Activated CD8-positive, alpha-beta memory T cell treated with anti-CD3 and anti-CD28 coated beads for 48 hours (primary cell): ENCODE measurements around the gene FRMD1.
"Not testable (repeated sequence)": the region's sequence is repeated elsewhere in the genome, so short reads cannot be mapped to it uniquely, and the experiment has no call there.

Experiments used
- DNase-seq, 3 experiments: peaks; one replicate each; pipeline ENCODE4 v3.0.0-alpha.2; 2020; ENCODE audit warnings: low read depth in 2 of 3, low spot score in 2 of 3

FRMD1 gene

GRCh38 chr6:168080393-168081077 lies 1.5 kb upstream of the FRMD1 start:
- DNase-seq = no peak

DNA sequence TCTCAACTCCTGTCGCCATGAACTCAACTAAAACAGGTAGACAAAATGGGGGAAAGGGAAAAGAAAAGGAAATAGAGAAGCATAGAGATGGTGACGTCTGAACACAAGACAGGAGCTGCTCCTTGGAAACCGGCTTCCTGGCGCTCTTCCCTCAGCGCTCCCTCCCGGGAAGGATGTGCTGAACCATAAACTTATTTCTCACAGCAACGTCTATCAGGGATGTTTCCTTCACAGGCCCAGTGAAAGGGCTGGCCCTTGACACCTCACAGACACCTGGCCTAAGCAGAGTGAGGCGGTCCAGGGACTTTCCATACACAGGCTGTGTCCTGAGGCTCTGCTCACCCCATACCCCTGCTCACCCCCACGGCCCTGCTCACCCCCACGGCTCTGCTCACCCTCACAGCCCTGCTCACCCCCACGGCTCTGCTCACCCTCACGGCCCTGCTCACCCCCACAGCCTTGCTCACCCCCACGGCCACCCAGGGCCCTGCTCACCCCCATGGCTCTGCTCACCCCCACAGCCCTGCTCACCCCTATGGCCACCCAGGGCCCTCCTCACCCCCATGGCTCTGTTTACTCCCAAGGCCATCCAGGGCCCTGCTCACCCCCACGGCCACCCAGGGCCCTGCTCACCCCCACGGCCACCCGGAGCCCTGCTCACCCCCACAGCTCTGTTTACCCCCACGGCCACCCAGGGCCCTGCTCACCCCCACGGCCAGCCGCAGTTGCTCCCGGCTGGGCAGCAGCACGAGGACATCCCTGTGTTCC lies 653 bp downstream of the FRMD1 start:
- no peak for DNase-seq

GRCh38 chr6:168077401-168077800 lies 1.6 kb downstream of the FRMD1 start:
- not testable (repeated sequence) for DNase-seq

DNA sequence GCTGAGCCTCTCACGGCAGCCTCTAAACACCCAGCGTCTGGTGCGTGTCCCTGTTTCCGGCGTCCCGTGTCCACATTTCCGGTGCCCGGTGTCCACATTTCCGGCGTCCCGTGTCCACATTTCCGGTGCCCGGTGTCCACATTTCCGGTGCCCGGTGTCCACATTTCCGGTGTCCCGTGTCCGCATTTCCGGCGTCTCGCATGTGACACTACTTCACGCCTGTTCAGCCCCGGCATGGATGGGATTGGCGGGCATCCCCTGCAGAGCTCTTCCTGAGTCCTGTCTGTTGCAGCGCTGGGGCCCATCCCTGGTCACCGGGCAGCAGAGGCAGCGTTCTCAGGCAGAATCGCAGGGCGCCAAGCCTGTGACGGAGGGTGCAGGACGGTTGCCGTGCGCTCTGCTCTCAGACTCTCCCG lies 3.2 kb downstream of the FRMD1 start:
- DNase-seq = no peak

DNA sequence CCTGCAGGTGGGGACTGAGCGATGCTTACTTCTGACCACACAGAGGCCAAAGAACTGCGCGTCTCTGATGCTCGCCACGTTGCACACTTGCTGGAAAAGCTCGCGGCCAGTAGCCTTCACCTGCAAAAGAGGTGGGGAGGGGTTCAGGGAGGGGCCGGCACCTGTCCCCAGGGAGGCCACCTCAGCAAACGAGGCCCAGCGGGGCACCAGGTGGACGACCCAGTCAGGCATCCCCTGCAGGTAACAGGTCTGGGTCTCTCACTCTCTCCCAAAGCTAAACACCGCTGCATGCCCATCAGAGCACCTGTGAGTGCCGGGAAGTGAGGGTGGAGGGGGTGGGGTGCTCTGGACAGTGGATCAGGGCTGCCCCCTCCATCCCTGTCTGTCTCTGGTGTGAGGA lies 3.8 kb downstream of the FRMD1 start:
- DNase-seq = no peak

DNA sequence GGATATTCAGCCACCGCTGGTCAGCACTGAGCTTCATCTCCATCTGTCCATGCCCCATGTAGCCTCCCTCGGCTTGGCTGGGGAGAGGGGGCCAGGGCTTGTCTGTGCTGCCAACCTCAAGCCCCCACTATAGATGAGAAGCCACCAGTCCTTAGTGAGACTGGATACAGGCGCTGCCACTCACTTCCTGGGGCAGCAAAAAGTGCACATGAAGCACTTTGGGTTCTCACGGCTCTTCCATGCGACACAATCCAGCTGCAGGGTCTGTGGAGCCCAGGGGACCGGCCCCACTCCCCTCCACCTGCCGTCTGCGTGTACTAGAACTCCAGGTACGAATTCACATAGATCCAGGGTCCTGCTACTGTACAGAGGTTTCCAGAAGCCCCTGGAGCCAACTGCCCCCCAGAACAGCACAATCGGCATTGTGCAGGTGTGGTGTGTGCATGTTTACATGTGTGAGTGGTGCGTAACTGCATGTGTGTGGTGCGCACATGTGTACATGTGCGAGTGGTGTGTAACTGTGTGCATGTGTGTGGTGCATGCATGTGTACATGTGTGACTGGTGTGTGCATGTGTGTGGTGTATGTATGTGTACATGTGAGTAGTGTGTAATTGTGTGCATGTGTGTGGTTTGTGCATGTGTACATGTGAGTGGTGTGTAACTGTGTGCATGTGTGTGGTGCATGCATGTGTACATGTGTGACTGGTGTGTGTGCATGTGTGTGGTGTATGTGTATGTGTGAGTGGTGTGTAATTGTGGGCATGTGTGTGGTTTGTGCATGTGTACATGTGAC lies 4.9 kb downstream of the FRMD1 start:
- no peak for DNase-seq

- no peak for DNase-seq
Observed at GRCh38 chr6:168072730-168073129, 6.3 kb downstream of the FRMD1 start.

- no peak for DNase-seq
Observed at GRCh38 chr6:168072261-168072660, 6.8 kb downstream of the FRMD1 start.

- no peak for DNase-seq
Observed at GRCh38 chr6:168071620-168072019, 7.4 kb downstream of the FRMD1 start.

DNA sequence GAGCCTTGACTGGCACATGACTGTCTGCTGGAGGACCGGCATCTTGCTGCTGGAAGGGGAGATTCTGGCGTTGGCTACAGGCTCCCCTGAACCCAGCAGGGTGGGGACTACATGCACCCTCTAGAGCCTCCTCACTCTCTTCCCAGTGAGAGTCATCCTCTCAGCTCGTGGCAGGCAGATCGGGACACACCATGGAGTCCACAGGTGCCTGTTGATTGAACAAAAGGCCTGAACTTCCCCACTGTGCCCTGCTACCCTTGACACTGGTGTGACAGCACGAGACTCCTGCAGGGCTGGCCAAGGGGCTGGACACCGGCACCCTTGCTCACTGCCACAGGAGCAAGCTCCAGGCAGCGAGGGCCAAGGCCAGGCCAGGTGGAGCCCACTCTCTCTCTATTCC lies 8.2 kb downstream of the FRMD1 start:
- DNase-seq = no peak

DNA sequence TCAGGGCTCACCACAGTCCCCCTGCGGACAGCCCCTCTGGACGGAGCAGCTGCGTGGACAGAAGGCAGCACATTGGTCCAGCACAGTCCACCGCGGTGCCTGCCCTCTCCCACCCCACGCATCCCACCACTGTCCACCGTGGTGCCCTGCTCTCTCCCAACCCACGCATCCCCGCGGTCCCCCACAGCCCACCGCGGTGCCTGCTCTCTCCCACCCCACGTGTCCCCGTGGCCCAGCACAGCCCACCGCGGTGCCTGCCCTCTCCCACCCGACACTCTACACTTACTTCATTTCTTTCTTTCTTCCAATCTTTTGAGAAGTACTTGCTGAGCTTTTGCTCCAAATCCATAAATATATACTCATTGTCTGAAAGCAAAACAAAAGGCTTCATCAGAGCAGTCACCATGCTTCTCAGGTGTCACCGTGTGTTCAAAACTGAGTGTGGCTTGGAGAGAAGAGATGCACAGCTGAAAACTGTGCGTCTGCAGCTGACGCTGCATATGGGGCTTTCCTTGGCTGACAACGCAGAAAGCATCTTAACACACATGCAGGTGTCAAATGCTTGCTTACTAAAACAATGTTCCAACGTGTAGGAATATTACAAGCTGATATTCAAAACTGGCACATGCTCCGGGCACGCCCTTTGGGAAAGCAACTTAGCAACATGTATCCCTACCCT lies 11.8 kb downstream of the FRMD1 start:
- DNase-seq = no peak

DNA sequence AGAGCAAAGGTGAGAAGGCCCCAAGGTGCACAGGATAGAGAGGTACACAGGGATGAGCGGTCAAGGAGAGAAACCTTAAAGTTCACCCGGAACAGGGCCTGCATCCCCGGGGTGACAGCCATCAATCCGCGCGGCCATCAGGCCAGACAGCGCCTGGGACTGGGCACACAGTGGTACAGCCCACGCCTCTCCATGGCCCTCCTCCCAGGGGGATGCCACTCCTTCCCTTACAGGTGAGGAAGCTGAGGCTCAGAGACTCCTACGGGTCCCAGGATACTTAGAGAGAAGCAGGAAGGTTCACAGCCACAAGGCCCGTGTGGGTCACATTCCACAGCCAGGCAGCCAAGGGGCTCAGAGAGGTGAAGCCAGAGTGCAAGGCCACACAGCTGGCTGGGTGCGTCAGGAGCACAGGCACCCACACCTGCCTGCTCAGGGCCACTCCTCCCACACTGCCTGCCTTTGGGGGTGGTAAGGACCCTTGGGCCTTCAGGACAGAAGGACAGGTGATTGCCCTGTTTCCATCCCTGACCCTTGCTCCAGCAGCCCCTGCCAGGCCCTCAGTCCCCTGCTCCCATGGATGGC lies 14.7 kb downstream of the FRMD1 start:
- DNase-seq = no peak

- DNase-seq = no peak
Observed at GRCh38 chr6:168063431-168063830, 15.6 kb downstream of the FRMD1 start.

DNA sequence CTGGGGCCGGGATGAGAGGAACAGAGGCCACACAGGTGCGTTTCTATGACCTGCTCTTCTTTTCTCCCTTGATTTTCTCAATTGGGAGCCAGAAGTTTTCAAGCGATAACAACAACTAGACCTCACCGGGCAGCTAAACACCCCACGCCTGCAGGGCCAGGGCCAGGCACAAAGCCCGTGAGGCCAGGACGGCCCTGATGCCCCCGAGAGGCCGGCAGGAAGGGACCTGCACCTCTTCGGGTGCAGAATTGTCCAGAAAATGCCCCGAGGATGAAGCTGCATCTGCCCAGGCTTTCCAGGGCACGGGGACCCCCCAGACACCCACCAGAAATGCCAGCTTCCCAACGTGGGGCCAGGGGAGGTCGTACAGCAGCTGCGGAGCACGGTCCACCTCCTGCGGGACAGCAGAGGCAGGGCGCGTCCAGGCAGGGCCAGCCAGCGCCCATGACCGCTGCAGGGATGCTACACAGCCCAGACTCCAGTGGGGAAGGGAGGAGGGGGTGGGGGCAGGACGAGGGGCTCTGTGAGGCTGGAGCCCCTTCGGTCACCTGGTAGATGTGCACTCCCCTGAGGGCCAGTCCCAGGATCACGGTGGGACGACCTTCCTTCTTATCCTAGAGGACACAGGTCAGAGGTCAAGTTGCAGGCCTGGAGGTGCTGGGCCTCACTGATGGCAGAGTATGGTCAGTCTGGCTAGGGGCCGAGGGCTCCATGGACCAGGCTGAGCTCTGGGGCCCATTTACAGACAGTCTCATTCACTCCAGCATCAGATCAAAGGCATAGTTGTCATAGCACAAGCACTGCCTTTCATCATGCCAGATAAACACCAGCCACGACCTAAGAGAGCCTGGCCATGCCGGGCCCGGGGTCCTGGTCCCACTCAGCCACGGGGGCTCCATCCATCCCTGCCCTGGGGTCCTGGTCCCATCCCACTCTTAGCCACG lies 16.4 kb downstream of the FRMD1 start:
- DNase-seq = no peak

DNA sequence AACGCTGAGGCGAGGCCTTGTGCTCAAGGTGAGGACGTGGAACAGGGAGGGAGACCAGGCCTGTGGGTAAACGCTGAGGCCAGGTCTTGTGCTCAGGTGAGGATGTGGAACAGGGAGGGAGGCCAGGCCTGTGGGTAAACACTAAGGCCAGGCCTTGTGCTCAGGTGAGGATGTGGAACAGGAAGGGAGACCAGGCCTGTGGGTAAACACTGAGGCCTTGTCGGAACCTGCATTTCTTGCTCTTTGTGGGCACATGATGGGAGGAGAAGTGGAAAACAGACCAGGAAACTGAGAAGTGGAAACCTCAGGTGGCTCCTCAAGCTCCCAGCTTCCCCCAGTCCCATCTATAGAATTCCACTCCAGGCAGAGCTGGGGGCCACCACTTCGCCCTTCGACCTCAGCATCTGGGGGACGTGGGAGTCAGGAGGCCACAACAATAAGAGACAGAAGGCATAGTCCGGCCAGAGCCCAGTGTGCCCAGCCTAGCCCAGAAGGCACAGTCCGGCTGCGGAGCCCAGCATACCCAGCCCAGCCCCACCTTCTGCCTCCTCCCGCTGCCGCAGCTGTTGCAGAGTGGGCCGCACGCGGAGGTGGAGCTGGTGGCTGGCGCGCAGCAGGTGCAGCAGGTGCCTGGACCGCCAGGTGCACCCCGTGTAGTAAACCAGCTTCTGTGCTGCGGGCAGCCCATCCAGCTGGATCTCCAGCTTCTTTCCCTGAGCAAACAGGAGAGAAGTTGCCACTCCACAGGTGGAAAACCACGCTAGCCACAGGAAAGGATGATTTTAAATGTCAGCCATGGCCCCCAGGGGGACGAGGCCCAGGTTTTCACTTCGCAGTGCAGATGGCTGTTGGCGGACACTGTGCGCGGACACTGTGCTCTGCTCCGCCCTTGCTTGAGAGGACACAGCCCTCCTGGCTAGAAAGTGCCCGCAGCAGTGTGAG lies 17.5 kb downstream of the FRMD1 start:
- DNase-seq = no peak

DNA sequence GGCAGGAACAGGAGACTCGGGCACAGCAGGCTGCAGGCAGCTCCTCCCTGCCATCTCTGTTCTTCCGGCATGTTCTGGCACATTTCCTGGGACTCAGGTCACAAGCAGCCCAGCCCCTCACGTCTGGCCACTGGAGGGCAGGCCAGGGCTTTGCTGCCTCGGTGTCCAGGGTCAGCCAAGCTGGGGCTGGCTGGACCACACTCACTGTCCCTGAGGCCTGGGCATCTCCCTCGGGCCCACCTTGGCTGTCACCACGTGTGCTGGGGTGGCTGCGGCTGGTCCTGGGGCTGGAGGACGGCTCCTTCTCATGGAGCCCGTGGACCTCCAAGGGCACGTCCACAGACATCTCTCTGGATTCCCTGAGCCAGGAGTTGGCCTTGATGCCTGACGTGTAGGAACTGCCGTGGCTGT lies 18.5 kb downstream of the FRMD1 start:
- DNase-seq = no peak

- DNase-seq = no peak
Observed at GRCh38 chr6:168058691-168059551, 20.1 kb downstream of the FRMD1 start.

DNA sequence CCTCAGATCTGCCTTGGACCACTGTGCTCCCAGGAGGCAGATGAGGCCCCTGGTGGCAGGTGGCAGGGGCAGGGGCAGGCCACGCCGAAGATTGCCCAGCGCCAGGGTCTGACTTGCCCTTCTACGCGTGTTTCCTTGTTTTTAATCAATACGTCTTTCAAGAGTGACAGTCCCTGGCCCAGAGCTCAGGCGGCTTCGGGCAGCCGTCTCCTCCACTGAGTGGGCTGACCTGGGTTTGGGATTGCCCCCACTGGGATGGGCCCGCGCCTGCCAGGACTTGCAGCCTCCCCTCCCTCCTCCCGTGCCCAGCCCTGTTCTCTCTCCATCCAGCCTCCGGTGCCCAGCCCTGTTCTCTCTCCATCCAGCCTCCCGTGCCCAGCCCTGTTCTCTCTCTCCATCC lies 21.2 kb downstream of the FRMD1 start:
- DNase-seq = no peak
